GM12891 (cell line): ENCODE data around the gene LFNG.

ENCODE experiments used
- POLR2A ChIP-seq: IDR thresholded peaks from 2 replicates; pipeline ENCODE4 v1.6.1; 2011; ENCODE audit warnings: low read depth, low read length, control low read depth
- POLR2AphosphoS5 ChIP-seq: IDR thresholded peaks from 2 replicates; pipeline ENCODE4 v1.6.1; 2011; ENCODE audit warnings: low read depth, low read length, control low read depth
- SPI1 ChIP-seq: IDR thresholded peaks from 2 replicates; pipeline ENCODE4 v1.6.1; 2011; ENCODE audit warnings: low read depth, low read length, control low read depth

DNA sequence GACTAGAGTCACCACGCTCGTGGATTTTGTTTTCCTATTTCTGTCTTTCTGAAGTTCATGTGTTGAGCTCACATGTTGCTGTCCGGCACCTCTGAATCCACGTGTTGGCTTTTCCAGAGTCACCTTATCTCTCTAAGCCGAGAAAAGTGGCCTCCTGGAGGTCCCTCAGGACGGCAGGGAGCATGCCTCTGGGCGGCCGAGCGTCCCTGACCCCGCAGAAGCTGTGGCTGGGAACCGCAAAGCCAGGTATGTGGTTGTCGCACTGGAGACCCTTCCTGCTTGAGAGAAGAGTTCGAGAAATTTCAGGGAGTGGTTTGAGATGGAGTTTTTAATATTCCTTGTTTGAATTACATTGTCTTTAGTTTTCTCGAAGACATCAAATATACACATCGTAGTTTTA lies 51.8 kb downstream of the LFNG start:
- TF ChIP-seq SPI1, result no peak
- no peak for TF ChIP-seq POLR2AphosphoS5
- TF ChIP-seq POLR2A, result no peak
